Endothelial cell of umbilical vein (primary cell): ENCODE results near the gene C1orf105. TPM values are rescaled to one million over a fixed set of nuclear protein-coding genes. Genes with fewer than 3 reads are reported as not detected.

Experiments used
- BruUV-seq: library from RNA; stranded (reverse); fragments of 400-500 nt; replicated peaks from 2 replicates; lab custom pipeline; 2021; lab: Mats Ljungman, UMichigan
- CTCF ChIA-PET: fragments of 300-600, 350-600 bp; sonication (Branson Sonifier 250); formaldehyde crosslinking; loops from one replicate; lab custom pipeline; 2021; ENCODE audit warnings: antibody characterized with exemption, inconsistent platforms; lab: Charles Lee
- POLR2A ChIA-PET: fragments of 300-600, 350-600 bp; sonication (Branson Sonifier 250); formaldehyde crosslinking; loops from one replicate; lab custom pipeline; 2021; ENCODE audit warnings: antibody characterized with exemption, inconsistent platforms; lab: Charles Lee
- DNase-seq: peaks from one replicate; pipeline ENCODE4 v3.0.0-alpha.2; 2011; ENCODE audit warnings: low read depth, low spot score
- FAIRE-seq: peaks from 2 replicates; lab custom pipeline; 2011; peaks lifted over from hg19 to GRCh38; lab: Jason Lieb, UNC
- H2AFZ ChIP-seq: 2 replicates; pipeline ENCODE4 v1.6.0; 2012; ENCODE audit warnings: low read depth, low read length, control low read depth, inconsistent platforms
- H3K27ac ChIP-seq: 2 replicates; pipeline ENCODE4 v1.5.1; 2011; ENCODE audit warnings: low read depth, mild to moderate bottlenecking, control low read depth, low read length, moderate library complexity; ENCODE audit not compliant: insufficient read depth
- H3K27me3 ChIP-seq, 2 experiments: 2 replicates each; pipeline versions ENCODE4 v1.6.0 to v1.6.1; 2011; ENCODE audit warnings: low read length in 2 of 2, mixed read lengths in 1 of 2; ENCODE audit not compliant: control insufficient read depth in 2 of 2, insufficient read depth in 2 of 2
- H3K36me3 ChIP-seq, 2 experiments: 2 replicates in 1 of 2; 3 replicates in 1 of 2; pipeline ENCODE4 v1.5.1; 2011; ENCODE audit warnings: low read length in 2 of 2, mild to moderate bottlenecking in 1 of 2, moderate library complexity in 1 of 2; ENCODE audit not compliant: control insufficient read depth in 2 of 2, insufficient read depth in 2 of 2; ENCODE audit errors: extremely low read depth in 1 of 2
- H3K4me1 ChIP-seq: 3 replicates; pipeline ENCODE4 v1.5.1; 2011; ENCODE audit warnings: mild to moderate bottlenecking, low read length; ENCODE audit not compliant: control insufficient read depth, insufficient read depth; ENCODE audit errors: extremely low read depth
- H3K4me2 ChIP-seq: 2 replicates; pipeline ENCODE4 v1.6.1; 2011; ENCODE audit warnings: low read length, control low read depth, mixed read lengths; ENCODE audit not compliant: insufficient read depth
- H3K4me3 ChIP-seq, 3 experiments: fragments of 200-600 bp in 1 of 3; sonication (generic), shearing (Covaris generic) in 1 of 3; replicated peaks in 1 of 3; 2 replicates each; pipeline ENCODE4 v1.5.1; 2011 to 2016; ENCODE audit warnings: control low read depth in 3 of 3, low read length in 3 of 3, mild to moderate bottlenecking in 2 of 3, inconsistent platforms in 1 of 3, low read depth in 1 of 3, moderate library complexity in 1 of 3; ENCODE audit not compliant: insufficient read depth in 1 of 3
- H3K79me2 ChIP-seq: 2 replicates; pipeline ENCODE4 v1.6.0; 2012; ENCODE audit warnings: low read length, inconsistent platforms; ENCODE audit not compliant: control insufficient read depth, insufficient read depth
- H3K9ac ChIP-seq: replicated peaks from 2 replicates; pipeline ENCODE3; 2011; ENCODE audit warnings: low read length, control low read depth; ENCODE audit not compliant: insufficient read depth; ENCODE audit errors: extremely low read depth
- H3K9me1 ChIP-seq: replicated peaks from 3 replicates; pipeline ENCODE4 v1.6.0; 2011; ENCODE audit warnings: mild to moderate bottlenecking, low read length; ENCODE audit not compliant: control insufficient read depth, insufficient read depth; ENCODE audit errors: extremely low read depth
- H3K9me3 ChIP-seq: replicated peaks from 2 replicates; pipeline ENCODE4 v1.5.1; 2012; ENCODE audit warnings: low read length, inconsistent platforms; ENCODE audit not compliant: control insufficient read depth, insufficient read depth
- H4K20me1 ChIP-seq: replicated peaks from 2 replicates; pipeline ENCODE3; 2011; ENCODE audit warnings: mild to moderate bottlenecking, low read length; ENCODE audit not compliant: control insufficient read depth, insufficient read depth; ENCODE audit errors: extremely low read depth
- EZH2 ChIP-seq: IDR thresholded peaks from 2 replicates; pipeline ENCODE4 v1.6.1; 2012; ENCODE audit warnings: borderline replicate concordance, low read depth, mild to moderate bottlenecking, moderate library complexity, low read length, inconsistent platforms; ENCODE audit not compliant: severe bottlenecking
- FOS ChIP-seq: IDR thresholded peaks from 2 replicates; pipeline ENCODE4 v1.6.1; 2011; ENCODE audit warnings: mild to moderate bottlenecking, low read length, moderate library complexity, borderline replicate concordance; ENCODE audit not compliant: insufficient read depth
- GATA2 ChIP-seq: IDR thresholded peaks from 2 replicates; pipeline ENCODE4 v1.7.0; 2011; ENCODE audit warnings: low read depth, mild to moderate bottlenecking, moderate library complexity, mixed read lengths, low read length; ENCODE audit not compliant: insufficient read length, insufficient read depth
- JUN ChIP-seq: IDR thresholded peaks from 2 replicates; pipeline ENCODE4 v1.6.1; 2011; ENCODE audit warnings: borderline replicate concordance, low read depth; ENCODE audit not compliant: insufficient read length, insufficient read depth
- MAX ChIP-seq: IDR thresholded peaks from 2 replicates; pipeline ENCODE4 v1.6.1; 2011; ENCODE audit not compliant: insufficient read depth, insufficient read length
- MYC ChIP-seq: IDR thresholded peaks from one replicate; pipeline ENCODE4 v1.6.1; 2011; ENCODE audit warnings: mild to moderate bottlenecking, low read depth, low read length
- POLR2A ChIP-seq: IDR thresholded peaks from 2 replicates; pipeline ENCODE4 v1.6.1; 2012; ENCODE audit warnings: low read depth, mild to moderate bottlenecking, control low read depth, low read length
- POLR2AphosphoS5 ChIP-seq: IDR thresholded peaks from 2 replicates; pipeline ENCODE4 v1.6.1; 2012; ENCODE audit warnings: low read depth, mild to moderate bottlenecking, control low read depth, low read length, moderate library complexity; ENCODE audit not compliant: insufficient read depth
- dilution Hi-C: fragments of 300-500 bp; cut with MboI; formaldehyde crosslinking; loops from one replicate; pipeline ENCODE4 v1.15.0; 2019; ENCODE audit warnings: low sequenced_read_pairs; ENCODE audit not compliant: extremely low pct_ligation_motif_present
- intact Hi-C: fragments of 100-400 bp; cut with micrococcal nuclease; formaldehyde crosslinking; loops from one replicate; pipeline ENCODE4 v1.10.0; 2022
- polyA plus RNA-seq, 4 experiments: library from polyadenylated mRNA; depleted of rRNA in 3 of 4; stranded (reverse) in 3 of 4; unstranded in 1 of 4; fragments of >200 nt; gene quantifications; 2 replicates each; pipeline versions ENCODE4 v1.2.1 to v1.2.3, GENCODE V29; 2011 to 2012; ENCODE audit warnings: missing spikeins in 1 of 4
- total RNA-seq: library from RNA; stranded (reverse); gene quantifications from 2 replicates; pipeline ENCODE4 v1.2.3, GENCODE V29; 2021
- TF ChIP-seq, protein P1 (sequence below), 2 donors: IDR thresholded peaks; 1 replicate in 1 of 2; 2 replicates in 1 of 2; pipeline ENCODE4 v1.5.1; 2011; ENCODE audit warnings: low read length in 2 of 2, mild to moderate bottlenecking in 2 of 2, moderate library complexity in 2 of 2, control low read depth in 1 of 2, inconsistent platforms in 1 of 2, low read depth in 1 of 2; ENCODE audit not compliant: insufficient read depth in 1 of 2; ENCODE audit errors: extremely low read depth in 1 of 2

The C1orf105 gene
- total and polyA plus RNA-seq, 2 donors (not counting 3 experiments of a cell fraction or from before 2014, with no cell fraction given) = not detected

GRCh38 chr1:172381946-172382345, 38.5 kb upstream of the C1orf105 start:
- dilution Hi-C loops = no loop called here
- no peak for TF ChIP-seq GATA2
- TF ChIP-seq EZH2 = no peak
- TF ChIP-seq, protein P1, sequence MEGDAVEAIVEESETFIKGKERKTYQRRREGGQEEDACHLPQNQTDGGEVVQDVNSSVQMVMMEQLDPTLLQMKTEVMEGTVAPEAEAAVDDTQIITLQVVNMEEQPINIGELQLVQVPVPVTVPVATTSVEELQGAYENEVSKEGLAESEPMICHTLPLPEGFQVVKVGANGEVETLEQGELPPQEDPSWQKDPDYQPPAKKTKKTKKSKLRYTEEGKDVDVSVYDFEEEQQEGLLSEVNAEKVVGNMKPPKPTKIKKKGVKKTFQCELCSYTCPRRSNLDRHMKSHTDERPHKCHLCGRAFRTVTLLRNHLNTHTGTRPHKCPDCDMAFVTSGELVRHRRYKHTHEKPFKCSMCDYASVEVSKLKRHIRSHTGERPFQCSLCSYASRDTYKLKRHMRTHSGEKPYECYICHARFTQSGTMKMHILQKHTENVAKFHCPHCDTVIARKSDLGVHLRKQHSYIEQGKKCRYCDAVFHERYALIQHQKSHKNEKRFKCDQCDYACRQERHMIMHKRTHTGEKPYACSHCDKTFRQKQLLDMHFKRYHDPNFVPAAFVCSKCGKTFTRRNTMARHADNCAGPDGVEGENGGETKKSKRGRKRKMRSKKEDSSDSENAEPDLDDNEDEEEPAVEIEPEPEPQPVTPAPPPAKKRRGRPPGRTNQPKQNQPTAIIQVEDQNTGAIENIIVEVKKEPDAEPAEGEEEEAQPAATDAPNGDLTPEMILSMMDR (IDR thresholded peaks at IDR 0.05; ENCODE audit: extremely low read depth in 1 of 2, insufficient read depth in 1 of 2, low read depth in 1 of 2, low read length in 2 of 2) = no peak
- no peak for TF ChIP-seq MYC
- TF ChIP-seq JUN = no peak
- TF ChIP-seq MAX = no peak
- no peak for TF ChIP-seq POLR2AphosphoS5
- no peak for TF ChIP-seq FOS
- no peak for TF ChIP-seq POLR2A
- no peaks in the 10 kb centered on the region for H4K20me1 ChIP-seq
- no peaks in the 10 kb centered on the region for H3K27me3 ChIP-seq
- H3K4me2 ChIP-seq = peak overlapping the region; percentile 28
- H3K79me2 ChIP-seq = no peaks in the 10 kb centered on the region
- peak overlapping the region; percentile 1 for H3K27ac ChIP-seq
- no TSS peak for BruUV-seq
- ChIA-PET CTCF (interaction anchor here (0.9 to 1.3 kb wide), 3 partner anchors 18 to 379 kb away, joined by 3 to 4 read pairs (median 4); no protein-coding TSS in a partner anchor), POLR2A (no interaction called here)
- no peaks in the 10 kb centered on the region for H3K36me3 ChIP-seq
- peaks cover 39% of the 10 kb centered on the region for H3K4me1 ChIP-seq
- FAIRE-seq (peak; percentile 60), DNase-seq (peak; percentile 29)
- H3K9me3 ChIP-seq = no peaks in the 10 kb centered on the region
- no peaks in the 10 kb centered on the region for H3K9me1 ChIP-seq
- no peak overlapping the region for H3K9ac ChIP-seq
- no peak overlapping the region for H3K4me3 ChIP-seq
- H2AFZ ChIP-seq = peak overlapping the region; percentile 72
- intact Hi-C loops = loop anchor here (2.0 kb wide), 1 partner anchor 237 kb away; no protein-coding TSS in a partner anchor
